ENCODE measurements around the gene TSPAN32. TPM values are rescaled to one million over a fixed set of nuclear protein-coding genes. Genes with fewer than 3 reads are reported as not detected.

TSPAN32 gene
- total RNA-seq, 1 experiment from 2014 or later: not detected

- no peaks in the 10 kb centered on the region for H3K36me3 Mint-ChIP-seq (ENCODE audit: insufficient read depth, unreplicated experiment)
- no peak overlapping the region for H3K4me3 Mint-ChIP-seq (ENCODE audit: unreplicated experiment)
- DNase-seq (ENCODE audit: unreplicated experiment): no peak
- ChIA-PET POLR2A (interaction anchor here (0.7 kb wide), 1 partner anchor 895 kb away, joined by 3 read pairs; no protein-coding TSS in a partner anchor), CTCF (interaction anchor here (0.7 kb wide), 1 partner anchor 22 kb away, joined by 3 read pairs; no protein-coding TSS in a partner anchor)
- no peaks in the 10 kb centered on the region for H3K4me1 Mint-ChIP-seq (ENCODE audit: insufficient read depth, unreplicated experiment)
- H3K27me3 Mint-ChIP-seq (ENCODE audit: insufficient read depth, unreplicated experiment): no peaks in the 10 kb centered on the region
- no peak overlapping the region for H3K27ac Mint-ChIP-seq (ENCODE audit: low read depth, unreplicated experiment)
- no peaks in the 10 kb centered on the region for H3K9me3 Mint-ChIP-seq (ENCODE audit: unreplicated experiment)
- no peak for TF ChIP-seq CTCF (IDR thresholded peaks at IDR 0.05; ENCODE audit: unreplicated experiment)
- BruUV-seq (replicated peaks): no TSS peak
- intact Hi-C loops (cut with micrococcal nuclease): no loop called here
Measured at GRCh38 chr11:2265854-2266585, 35.8 kb upstream of the TSPAN32 start.

DNA sequence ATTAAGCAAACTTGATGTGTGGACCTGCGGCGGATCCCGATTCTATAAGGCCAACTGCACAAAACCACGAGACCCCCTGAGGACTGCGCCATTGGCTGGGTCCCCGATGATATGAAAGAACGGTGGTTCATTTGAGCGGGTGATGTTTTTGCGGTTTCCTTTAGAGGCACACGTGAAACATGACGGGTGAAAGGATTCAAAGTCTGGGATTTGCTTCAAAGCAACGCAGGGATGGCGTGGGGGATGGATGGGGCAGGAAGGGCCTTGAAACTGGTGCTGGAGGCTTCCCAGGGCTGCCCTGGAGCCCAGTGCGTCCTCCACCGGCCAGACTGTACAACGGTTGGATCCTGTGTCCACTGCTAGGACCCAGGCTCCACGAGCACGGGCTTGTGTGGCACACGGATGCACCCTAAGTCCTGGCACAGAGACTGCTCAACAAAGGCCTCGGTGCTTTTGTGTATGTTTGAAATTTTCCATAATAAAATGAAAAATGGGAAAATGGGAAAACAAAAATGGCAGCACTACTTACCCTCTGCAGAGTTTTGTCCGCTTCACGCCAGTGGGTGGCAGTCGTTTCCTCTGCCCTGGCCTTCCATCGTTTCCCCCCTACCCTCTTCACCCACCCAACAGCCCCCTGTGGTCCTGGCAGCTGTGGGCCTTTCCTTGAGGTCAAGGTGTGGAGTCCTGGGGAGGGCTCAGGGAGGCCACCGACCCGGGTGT, 35.1 kb upstream of the TSPAN32 start:
- Mint-ChIP-seq H3K27ac (ENCODE audit: low read depth, unreplicated experiment) (no peak overlapping the region), H3K27me3 (ENCODE audit: insufficient read depth, unreplicated experiment) (no peaks in the 10 kb centered on the region), H3K9me3 (ENCODE audit: unreplicated experiment) (no peaks in the 10 kb centered on the region), H3K36me3 (ENCODE audit: insufficient read depth, unreplicated experiment) (no peaks in the 10 kb centered on the region), H3K4me3 (ENCODE audit: unreplicated experiment) (no peak overlapping the region), H3K4me1 (ENCODE audit: insufficient read depth, unreplicated experiment) (no peaks in the 10 kb centered on the region)
- DNase-seq (ENCODE audit: unreplicated experiment): no peak
- no peak for TF ChIP-seq CTCF (IDR thresholded peaks at IDR 0.05; ENCODE audit: unreplicated experiment)
- ChIA-PET POLR2A (no interaction called here), CTCF (no interaction called here)
- intact Hi-C loops (cut with micrococcal nuclease): no loop called here
- BruUV-seq (replicated peaks): no TSS peak

DNA sequence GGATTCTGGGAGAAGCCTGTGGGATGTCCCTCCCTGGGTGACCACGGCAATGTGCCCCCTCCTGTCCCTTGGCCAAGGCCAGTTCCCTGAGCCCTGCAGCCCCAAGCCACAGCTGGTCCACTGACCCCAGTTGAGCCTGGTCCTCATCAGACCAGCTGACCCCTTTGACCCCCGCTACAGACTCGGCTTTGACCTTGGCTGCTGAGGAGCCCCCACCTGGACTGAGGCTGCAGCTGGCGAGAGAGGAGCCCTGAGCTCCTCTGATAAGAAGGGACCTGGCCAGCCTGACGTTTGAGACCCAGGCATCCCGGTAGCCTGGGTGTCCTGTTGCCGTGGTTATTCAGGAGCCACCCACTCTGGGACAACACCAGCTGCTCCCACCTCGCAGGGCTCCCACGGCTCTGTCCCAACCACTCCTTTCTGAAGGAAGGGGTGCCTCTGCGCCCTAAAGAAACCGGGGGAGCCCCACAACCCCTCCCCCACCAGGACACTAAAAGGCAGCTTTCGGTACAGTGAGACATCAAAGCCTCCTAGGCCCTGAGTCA, 34.4 kb upstream of the TSPAN32 start:
- Mint-ChIP-seq H3K9me3 (ENCODE audit: unreplicated experiment) (no peaks in the 10 kb centered on the region), H3K27ac (ENCODE audit: low read depth, unreplicated experiment) (no peak overlapping the region), H3K4me1 (ENCODE audit: insufficient read depth, unreplicated experiment) (no peaks in the 10 kb centered on the region), H3K4me3 (ENCODE audit: unreplicated experiment) (no peak overlapping the region), H3K27me3 (ENCODE audit: insufficient read depth, unreplicated experiment) (peaks cover 2% of the 10 kb centered on the region), H3K36me3 (ENCODE audit: insufficient read depth, unreplicated experiment) (no peaks in the 10 kb centered on the region)
- ChIA-PET CTCF (interaction anchor here (0.8 kb wide), 1 partner anchor 9 kb away, joined by 4 read pairs; no protein-coding TSS in a partner anchor), POLR2A (no interaction called here)
- intact Hi-C loops (cut with micrococcal nuclease): no loop called here
- BruUV-seq (replicated peaks): no TSS peak
- no peak for TF ChIP-seq CTCF (IDR thresholded peaks at IDR 0.05; ENCODE audit: unreplicated experiment)
- DNase-seq (ENCODE audit: unreplicated experiment): no peak
